Testis (tissue), 2 donors: ENCODE results near the gene GNA12.

Source experiments
- POLR2A ChIP-seq: fragments of 450-650 bp; IDR thresholded peaks from one replicate; pipeline ENCODE4 v1.6.1; 2017; ENCODE audit warnings: antibody characterized with exemption, mild to moderate bottlenecking, moderate library complexity
- TF ChIP-seq, protein P1 (sequence below), 3 experiments: fragments of 450-650 bp in 2 of 3; fragments of 200-600 bp in 1 of 3; sonication (generic) in 1 of 3; IDR thresholded peaks; one replicate each; pipeline ENCODE4 v1.5.1; 2016 to 2019; ENCODE audit warnings: antibody characterized with exemption in 3 of 3, mild to moderate bottlenecking in 2 of 3, moderate library complexity in 1 of 3

- TF ChIP-seq, protein P1, sequence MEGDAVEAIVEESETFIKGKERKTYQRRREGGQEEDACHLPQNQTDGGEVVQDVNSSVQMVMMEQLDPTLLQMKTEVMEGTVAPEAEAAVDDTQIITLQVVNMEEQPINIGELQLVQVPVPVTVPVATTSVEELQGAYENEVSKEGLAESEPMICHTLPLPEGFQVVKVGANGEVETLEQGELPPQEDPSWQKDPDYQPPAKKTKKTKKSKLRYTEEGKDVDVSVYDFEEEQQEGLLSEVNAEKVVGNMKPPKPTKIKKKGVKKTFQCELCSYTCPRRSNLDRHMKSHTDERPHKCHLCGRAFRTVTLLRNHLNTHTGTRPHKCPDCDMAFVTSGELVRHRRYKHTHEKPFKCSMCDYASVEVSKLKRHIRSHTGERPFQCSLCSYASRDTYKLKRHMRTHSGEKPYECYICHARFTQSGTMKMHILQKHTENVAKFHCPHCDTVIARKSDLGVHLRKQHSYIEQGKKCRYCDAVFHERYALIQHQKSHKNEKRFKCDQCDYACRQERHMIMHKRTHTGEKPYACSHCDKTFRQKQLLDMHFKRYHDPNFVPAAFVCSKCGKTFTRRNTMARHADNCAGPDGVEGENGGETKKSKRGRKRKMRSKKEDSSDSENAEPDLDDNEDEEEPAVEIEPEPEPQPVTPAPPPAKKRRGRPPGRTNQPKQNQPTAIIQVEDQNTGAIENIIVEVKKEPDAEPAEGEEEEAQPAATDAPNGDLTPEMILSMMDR (IDR thresholded peaks at IDR 0.05), result no peak
- no peak for TF ChIP-seq POLR2A
Observed at GRCh38 chr7:2819954-2820397, 24.1 kb downstream of the GNA12 start.
